NCI-H146 treated with DMSO at 0.1 percent for 48 hours (cell line): ENCODE data around the gene C11orf68.
"Not testable (repeated sequence)": the region's sequence is repeated elsewhere in the genome, so short reads cannot be mapped to it uniquely, and the experiment has no call there.

Source experiments
- DNase-seq: peaks from one replicate; lab custom pipeline; 2025; ENCODE audit not compliant: unreplicated experiment; lab: John Stamatoyannopoulos, UW

C11orf68 gene

GRCh38 chr11:65918211-65919140, at the start of gene C11orf68:
TSS of gene C11orf68 (minus strand) at chr11:65919062. CDS start at chr11:65919031, 31 bp downstream.
- DNase-seq: peak; percentile 23

DNA sequence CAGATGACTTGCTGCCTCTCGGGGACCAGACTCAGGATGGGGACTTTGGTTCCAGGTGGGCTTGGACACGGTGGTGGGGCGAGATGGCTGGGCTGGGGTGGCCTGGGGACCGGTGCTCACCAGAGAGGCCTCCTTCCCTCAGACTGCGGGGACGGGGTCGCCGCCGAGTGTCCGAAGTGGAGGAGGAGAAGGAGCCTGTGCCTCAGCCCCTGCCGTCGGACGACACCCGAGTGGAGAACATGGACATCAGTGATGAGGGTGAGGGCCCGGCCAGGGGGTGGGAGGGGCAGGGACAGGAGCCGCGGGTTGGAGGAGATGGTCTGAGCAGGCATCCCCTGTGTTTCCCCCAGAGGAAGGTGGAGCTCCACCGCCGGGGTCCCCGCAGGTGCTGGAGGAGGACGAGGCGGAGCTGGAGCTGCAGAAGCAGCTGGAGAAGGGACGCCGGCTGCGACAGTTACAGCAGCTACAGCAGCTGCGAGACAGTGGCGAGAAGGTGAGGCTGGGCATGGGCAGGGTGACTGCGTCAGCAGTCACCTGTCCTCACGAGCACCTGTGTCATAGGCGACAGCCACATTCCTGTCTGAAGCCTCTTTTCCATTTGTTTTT, 48.6 kb upstream of the C11orf68 start:
- DNase-seq: no peak

GRCh38 chr11:65965986-65966762, 47.3 kb upstream of the C11orf68 start:
- no peak for DNase-seq

- no peak for DNase-seq
Measured at GRCh38 chr11:65964906-65965305, 46.0 kb upstream of the C11orf68 start.

GRCh38 chr11:65962141-65962564, 43.3 kb upstream of the C11orf68 start:
- DNase-seq: no peak

DNA sequence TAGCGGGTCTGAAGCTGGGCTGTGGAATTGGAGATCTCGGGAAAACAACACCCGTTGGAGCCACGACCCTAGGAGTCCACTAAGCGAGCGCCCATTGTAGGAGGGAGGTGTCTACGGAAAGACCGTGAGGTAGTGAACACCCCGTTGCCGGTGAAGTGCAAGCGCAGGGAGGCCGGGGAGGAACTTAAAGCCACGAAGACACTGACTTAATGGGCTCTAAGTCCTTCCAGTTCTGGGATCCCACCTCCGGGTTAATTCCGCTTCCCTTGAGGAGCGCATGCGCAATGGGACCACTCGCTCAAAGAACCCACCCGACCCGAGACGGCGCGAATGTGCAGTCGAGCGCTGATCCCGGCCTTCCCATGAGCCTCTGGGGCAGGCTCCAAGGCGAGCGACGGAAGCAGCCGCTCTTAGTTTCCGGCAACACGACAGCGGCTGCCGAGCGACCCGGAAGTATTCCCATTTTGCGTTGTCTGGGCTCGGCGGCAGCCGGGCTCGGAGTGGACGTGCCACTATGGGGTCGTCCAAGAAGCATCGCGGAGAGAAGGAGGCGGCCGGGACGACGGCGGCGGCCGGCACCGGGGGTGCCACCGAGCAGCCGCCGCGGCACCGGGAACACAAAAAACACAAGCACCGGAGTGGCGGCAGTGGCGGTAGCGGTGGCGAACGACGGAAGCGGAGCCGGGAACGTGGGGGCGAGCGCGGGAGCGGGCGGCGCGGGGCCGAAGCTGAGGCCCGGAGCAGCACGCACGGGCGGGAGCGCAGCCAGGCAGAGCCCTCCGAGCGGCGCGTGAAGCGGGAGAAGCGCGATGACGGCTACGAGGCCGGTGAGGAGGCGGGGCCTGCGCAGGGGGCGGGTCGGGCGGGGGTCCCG, 42.6 kb upstream of the C11orf68 start, which contains the start of gene SART1:
SART1 (plus strand) TSS at position 468 of the 874 bp plus-strand sequence; CDS start at position 515, 47 bp downstream.
- DNase-seq: peak; percentile 92

DNA sequence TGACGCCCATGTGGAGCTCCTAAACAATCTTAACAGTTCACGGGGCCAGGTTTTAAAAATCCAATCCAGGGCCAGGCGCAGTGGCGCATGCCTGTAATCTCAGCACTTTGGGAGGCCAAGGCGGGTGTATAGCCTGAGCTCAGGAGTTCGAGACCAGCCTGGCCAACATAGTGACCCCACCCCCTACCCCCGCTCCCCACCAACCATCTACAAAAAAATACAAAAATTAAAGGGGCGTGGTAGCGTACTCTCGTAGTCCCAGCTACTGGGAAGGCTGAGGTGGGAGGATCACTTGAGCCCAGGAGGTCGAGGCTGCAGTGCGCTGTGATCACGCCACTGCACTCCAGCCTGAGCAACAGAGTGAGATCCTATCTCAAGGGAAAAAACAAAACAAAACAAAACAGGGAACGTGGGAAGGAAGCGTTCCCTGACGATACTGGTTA, 42.0 kb upstream of the C11orf68 start:
- no peak for DNase-seq

DNA sequence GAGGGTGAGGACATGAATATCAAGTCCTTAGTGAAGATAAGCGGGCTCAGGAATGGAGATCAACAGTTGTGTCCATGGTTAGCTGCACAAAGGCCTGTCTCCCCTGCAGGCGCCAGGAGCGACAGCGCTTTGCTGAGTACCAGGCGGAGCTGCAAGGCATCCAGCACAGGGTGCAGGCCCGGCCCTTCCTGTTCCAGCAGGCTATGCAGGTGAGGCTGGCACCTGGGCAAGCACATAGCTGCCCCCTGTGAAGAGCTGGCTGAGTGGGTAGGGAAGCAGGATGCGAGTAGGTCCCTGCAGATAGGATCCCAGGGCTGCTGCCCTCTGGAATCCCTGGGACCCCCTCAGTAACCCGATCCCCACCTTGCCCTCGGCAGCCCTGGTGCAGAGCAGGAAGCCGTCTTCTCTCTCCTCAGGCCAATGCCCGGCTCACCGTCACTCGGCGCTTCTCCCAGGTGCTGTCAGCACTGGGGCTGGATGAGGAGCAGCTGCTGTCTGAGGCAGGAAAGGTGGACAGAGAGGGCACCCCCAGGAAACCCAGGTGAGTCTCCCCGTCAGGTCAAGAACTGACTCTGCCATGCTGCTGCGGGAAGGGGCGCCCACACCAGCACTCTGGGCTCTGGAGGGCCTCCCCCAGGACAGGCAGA, 40.0 kb upstream of the C11orf68 start:
- no peak for DNase-seq

GRCh38 chr11:65958291-65958690, 39.4 kb upstream of the C11orf68 start:
- no peak for DNase-seq

DNA sequence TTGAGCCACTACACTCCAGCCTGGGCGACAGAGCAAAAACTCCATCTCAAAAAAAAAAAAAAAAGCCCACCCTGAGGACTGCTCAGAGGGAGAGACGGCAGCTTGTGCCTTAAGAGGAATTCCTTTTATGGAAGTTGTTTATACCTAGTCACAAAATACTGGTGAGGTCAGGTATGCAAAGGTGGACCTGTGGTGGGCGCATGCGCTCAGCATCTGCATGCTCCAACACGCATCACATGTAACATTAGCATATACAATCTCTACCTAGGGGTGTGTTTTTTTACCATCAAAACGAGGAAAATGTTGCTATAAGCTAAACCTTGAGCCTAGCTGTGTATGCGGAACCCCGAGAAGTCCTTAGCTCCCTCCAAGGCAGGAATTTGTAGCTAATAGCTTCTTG, 35.9 kb upstream of the C11orf68 start:
- DNase-seq: no peak

DNA sequence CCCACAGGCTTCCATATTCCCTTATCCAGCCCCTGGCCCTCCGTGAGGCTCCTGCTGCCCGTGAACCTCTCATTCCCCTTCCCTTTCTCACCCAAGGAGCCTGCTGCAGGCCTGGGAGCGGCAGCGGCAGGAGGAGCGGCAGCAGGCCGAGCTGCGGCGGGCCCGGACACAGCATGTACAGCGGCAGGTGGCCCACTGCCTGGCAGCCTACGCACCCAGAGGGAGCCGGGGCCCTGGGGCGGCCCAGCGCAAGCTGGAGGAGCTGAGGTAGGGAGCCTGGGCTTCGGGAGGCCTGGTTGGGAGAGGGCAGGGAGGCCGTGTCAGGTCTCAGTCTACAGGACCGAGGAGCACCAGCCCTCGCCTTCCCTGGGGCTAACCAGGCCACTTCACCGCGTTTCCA, 34.6 kb upstream of the C11orf68 start:
- DNase-seq: no peak

DNA sequence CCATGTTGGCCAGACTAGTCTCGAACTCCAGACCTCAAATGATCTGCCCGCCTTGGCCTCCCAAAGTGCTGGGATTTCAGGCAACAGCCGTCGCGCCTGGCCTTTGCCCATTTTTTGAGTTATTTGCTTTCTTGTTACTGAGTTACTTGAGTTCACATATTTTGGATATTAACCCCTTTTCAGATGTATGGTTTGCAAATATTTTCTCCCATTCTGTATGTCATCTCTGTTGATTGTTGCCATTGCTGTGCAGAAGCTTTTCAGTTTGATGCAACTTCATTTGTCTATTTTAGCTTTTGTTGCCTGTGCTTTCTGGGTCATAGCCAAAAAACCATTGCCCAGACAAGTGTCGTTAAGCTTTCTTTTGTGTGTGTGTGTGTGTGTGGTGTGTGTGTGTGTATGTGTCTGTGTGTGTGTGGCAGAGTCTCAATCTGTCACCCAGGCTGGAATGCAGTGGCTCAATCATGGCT, 33.2 kb upstream of the C11orf68 start:
- DNase-seq: no peak

DNA sequence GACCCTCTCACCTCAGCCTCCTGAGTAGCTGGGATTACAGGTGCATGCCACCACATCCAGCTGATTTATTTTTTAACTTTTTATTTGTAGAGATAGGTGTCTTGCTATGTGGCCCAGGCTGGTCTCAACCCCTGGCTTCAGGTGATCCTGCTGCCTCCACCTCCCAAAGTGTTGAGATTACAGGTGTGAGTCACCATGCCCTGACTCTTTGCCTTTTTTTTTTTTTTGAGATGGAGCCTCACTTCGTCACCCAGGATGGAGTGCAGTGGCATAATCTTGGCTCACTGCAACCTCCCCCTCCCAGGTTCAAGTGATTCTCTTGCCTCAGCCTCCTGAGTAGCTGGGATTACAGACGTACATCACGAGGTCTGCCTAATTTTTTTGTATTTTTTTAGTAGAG, 32.8 kb upstream of the C11orf68 start:
- not testable (repeated sequence) for DNase-seq

GRCh38 chr11:65950711-65951110, 31.8 kb upstream of the C11orf68 start:
- not testable (repeated sequence) for DNase-seq

DNA sequence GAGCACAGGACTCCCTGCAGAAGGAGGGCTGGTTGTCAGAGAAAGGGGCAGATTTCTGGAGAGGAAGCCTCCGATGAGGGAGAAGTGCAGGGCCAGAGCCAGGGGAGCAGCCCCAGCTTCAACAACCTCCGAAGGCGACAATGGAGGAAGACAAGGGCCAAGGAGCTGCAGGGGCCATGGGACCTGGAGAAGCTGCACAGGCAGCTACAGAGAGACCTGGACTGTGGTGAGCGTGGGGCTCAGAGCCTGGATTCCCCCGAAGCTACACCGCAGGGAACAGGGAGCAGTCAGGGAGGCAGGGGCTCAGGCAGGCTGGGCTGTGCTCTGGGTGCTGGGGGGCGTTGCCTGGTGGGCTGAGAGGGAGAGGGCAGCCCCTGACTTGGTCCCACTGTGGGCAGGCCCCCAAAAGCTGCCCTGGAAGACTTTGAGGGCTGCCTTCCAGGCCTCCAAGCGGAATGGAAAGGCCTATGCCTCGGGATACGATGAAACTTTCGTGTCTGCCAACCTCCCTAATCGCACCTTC, 28.8 kb upstream of the C11orf68 start:
- DNase-seq: no peak

DNA sequence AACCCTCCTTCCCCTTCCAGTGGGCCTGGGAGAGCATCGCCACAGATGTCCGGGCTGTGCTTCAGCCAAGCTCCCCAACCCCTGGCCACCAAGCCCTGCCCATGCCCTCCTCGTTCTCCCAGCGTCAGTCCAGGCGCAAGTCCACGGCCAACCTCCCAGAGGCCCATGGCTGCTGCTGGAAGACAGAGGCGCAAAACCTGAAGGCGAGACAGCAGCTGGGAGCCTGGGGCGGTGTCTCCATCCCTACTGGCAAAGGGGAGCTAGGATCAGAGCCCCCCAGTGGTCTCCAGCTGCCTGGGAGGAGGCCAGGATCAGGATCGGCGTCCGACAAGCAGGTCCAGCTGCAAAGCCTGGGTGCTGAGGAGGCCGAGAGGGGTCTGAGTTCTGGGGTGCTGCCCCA, 28.3 kb upstream of the C11orf68 start:
- DNase-seq: no peak

DNA sequence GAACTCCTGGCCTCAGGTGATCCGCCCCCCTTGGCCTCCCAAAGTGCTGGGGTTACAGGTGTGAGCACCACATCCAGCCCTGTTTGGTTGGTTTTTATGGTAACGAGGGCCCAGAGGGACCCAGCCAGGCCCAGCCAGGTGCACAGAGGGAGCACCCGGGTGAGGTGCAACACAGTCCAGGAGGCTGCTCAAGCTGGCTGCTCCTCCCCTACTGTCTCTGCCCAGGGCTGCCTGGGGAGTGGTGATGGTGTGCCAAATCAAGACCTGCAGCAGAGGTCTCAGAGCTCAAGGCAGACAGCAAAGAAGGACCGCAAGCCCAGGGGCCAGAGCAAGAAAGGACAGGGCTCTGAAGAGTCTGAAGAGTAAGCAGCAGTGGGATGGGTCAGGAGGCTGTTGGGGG, 27.8 kb upstream of the C11orf68 start:
- DNase-seq: no peak

- no peak for DNase-seq
Measured at GRCh38 chr11:65945941-65946558, 27.2 kb upstream of the C11orf68 start.

DNA sequence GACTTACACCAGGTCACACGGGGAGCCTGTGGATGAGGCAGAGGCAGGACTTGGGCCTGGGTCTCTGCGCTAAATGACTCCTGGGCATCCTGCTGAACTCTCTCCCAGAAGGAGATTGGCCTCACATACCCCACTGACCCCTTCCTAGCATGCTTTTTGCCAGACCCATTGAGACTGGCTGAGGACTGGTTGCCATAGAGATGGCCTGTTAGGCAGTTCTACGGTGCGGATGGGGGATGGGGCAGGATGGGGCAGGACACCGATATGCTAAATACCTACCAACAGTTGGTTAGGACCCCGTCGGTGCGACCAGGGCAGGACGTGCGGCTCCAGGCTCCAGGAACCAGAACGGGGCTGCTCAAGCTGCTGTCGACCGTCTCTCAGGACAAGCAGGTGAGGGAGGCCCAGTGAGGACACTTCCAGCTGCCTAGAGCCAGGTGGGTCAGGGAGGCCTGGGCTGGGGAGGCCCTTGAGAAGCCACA, 26.6 kb upstream of the C11orf68 start, which contains the start of gene TSGA10IP:
TSGA10IP (plus strand) TSS at position 51 of the 482 bp plus-strand sequence; CDS start at position 247, 196 bp downstream.
- no peak for DNase-seq
